Stimulated activated CD8-positive, alpha-beta memory T cell treated with anti-CD3 and anti-CD28 coated beads, Interleukin-12 subunit alpha, Interleukin-12 subunit beta, amount 100 ng/mL, for 24 hours (primary cell): Measurements from ENCODE around the gene SLC25A42.
"Not testable (repeated sequence)": the region's sequence is repeated elsewhere in the genome, so short reads cannot be mapped to it uniquely, and the experiment has no call there.

Experiments used
- DNase-seq: peaks from one replicate; pipeline ENCODE4 v3.0.0-alpha.2; 2020; ENCODE audit errors: extremely low read depth

Gene SLC25A42

DNA sequence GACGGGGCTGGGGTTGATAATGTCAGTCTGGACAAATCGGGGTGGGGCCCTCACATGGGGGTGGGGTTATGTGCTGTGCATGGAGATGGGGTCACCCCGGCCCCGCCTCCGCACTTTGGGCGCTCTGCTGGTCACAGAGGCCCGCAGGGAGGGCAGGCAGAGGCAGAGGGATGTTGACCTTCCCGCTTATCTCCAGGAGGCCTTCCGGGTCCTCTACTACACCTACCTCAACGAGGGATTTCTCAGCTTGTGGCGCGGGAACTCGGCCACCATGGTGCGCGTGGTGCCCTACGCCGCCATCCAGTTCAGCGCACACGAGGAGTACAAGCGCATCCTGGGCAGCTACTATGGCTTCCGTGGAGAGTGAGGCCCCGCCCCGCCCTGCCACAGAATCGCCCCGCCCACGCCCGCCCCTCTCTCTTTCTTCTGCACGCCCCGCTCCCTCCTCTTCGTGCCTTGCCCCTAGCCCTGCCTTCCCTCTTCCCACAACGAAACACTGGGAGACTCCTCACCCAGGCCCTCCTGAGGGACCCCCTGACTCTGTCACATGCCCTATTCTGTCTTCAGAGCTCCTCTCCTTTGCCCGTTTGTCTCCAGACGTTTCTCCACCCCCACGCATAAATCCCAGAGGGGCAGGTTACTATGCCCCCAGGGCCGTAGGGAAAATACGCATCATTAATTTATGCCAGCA is 41.7 kb downstream of the SLC25A42 start:
- no peak for DNase-seq

DNA sequence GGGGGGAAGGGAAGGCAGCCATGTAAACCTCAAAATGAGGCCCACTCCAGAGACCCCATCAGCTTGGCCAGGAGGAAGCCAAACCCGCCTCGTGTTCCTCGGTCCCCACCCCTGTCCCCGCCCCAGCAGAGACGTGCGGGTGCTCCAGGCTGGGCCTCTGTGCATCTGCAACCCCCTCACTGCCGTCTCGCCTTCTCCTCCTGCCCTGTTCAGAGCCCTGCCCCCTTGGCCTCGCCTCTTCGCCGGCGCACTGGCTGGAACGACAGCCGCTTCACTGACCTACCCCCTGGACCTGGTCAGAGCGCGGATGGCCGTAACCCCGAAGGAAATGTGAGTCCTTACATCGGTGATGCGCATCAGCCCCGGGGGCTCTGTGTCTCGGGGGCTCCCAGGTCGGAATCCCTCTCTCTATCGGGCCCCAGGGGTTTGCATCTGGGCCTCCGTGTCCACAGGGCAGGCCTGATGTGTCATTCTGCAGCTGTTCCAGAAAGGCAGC is 42.3 kb downstream of the SLC25A42 start:
- DNase-seq: no peak

DNA sequence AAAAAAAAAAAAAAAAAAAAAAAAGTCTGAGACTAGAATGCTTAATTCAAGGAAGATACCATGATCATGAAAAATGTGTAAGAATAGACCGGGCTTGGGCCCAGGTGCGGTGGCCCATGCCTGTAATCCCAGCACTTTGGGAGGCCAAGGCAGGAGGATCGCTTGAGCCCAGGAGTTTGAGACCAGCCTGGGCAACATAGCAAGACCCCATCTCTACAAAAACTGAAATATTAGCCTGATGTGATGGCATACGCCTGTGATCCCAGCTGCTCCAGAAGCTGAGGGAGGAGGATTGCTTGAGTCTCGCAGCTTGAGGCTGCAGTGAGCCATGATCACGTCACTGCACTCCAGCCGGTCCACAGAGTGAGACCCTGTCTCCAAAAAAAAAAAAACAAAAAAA is 43.1 kb downstream of the SLC25A42 start:
- not testable (repeated sequence) for DNase-seq

DNA sequence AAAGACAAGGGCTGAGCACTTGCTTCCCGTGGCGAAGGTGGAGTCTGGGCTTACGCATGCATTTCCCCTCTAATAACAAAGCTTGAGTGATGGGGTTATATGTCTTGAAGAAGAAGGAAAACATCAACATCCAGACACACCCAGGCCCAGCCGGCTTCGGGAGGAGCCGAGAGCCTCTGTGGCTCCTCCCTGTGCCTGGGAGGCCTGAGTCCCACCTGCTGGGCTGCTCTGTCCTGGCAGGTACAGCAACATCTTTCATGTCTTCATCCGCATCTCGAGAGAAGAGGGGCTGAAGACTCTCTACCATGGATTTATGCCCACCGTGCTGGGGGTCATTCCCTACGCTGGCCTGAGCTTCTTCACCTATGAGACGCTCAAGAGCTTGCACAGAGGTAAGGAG is 43.9 kb downstream of the SLC25A42 start:
- DNase-seq: no peak

DNA sequence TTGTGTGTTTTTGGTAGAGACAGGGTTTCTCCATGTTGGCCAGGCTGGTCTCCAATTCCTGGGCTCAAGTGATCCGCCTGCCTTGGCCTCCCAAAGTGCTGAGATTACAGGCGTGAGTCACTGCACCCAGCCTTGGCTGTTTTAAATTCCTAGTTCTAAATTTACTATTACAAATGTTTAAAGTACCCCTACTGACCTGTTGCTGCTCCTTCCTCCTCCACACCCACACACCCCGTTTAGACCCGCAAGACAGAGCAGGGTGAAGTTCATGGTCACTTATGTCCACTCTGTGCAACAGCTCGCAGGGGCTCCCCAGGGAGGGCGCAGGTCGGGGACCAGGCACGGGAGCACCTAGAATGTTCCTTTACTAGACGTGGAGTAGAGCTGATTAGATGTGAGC is 45.8 kb downstream of the SLC25A42 start:
- DNase-seq: no peak

DNA sequence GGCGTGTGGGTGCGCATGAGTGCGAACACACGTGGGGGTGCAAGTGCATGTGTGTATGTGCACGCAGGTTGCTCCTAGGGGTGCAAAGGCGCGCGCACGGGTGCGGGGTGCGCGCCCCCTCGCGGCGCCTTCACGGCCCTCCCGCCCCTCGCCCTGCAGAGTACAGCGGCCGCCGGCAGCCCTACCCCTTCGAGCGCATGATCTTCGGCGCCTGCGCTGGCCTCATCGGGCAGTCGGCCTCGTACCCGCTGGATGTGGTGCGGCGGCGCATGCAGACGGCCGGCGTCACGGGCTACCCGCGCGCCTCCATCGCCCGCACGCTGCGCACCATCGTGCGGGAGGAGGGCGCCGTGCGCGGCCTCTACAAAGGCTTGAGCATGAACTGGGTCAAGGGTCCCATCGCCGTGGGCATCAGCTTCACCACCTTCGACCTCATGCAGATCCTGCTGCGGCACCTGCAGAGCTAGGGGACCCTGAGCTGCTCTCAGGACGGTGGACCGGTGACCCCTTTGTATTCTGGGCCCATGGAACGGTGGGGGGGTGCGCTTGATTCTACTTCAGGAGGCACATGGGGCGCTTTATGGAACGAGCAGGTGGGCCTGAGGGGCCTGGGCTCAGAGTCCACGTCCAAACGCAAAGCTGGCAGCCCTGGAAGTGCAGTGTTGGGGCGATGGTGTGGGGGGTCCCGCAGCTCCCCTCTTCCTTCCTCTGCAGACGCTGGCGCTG is 46.8 kb downstream of the SLC25A42 start:
- no peak for DNase-seq

DNA sequence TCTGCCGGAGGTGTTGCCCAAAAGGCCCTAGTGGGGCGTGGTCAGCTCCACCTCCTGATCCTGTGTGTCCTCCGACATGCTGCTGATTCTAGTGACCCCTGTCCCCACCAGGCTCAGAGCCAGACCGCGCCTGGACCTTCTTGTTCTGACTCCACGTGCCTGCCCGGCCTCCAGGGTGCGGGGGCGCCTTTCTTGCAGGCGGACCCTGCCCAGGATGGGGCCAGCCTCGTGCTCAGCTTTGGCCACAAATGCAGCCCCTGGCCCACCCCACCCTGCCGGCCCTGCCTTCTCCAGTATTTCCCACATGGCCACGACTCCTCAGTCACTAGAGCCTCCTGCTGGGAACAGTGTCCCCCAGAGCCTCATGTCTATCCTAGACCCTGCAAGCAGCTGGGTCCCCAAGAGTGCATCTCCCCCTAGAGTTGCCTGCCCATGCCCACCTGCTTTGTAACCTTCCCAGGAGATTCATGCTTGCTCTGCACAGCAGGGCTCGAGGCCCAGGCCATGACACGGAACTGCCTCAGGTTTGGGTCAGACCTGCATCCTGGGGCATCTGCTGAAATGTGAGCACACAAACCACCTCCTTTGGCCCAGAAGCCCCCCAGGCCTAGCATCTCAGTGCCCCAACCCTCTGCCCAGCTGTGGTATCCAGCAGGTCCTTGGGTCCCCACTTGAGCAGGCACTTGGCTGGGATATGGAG is 47.5 kb downstream of the SLC25A42 start:
- DNase-seq: no peak

DNA sequence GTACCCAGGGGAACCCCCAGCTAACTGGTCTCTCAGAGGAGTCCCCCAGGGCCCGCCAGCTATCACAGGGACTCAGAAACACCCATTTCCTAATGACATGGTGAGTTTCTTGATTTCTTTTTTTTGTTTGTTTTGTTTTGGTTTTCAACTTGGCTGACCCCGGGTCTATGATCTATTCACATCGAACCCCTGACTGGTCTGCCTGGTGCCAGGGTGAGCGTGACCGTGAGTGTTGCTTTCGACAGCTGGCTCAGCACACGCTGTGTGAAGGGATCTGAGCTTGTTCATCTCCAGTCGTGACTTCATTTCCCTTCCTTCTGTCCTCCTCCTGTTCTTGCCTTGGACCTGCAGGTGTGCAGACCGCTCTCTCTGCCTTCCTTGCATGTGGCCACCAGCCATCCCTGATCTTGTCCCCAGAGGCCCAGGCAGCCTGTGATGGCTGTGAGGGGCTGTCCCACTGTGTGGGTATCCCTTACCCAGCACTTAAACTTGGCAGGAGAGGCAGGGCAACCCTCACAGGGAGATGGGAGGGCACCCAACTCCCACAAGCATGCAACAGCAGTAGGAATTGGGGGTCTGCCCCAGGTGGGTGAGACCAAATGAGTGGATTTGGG is 48.3 kb downstream of the SLC25A42 start:
- DNase-seq: no peak

DNA sequence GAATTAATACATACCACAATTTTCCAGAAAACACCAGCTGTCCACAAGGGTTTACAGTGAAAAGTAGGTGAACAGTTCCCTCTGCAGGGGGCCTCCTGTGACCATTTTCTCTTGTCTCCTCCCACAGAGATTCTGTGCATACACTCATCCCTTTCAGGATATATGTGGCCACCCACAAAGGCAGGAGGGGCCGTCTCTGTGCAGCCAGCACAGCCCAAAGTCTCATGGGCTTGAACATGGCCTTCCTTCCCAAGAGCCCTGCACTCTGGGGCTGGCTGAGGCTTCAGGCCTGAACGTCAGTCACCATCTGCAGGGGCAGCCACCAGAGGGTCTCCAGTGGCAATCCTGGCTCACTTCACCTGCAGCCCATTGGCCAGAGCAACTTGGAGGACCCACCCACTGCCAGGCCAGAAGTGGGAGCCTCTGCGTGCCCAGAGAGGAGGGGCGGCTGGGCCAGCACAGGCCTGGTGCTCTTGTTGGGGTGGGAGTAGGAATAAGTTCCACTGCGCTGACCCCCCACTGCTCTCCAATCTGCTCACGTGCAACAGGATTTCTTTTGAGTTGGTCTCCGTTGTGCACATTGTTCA is 49.3 kb downstream of the SLC25A42 start:
- no peak for DNase-seq

DNA sequence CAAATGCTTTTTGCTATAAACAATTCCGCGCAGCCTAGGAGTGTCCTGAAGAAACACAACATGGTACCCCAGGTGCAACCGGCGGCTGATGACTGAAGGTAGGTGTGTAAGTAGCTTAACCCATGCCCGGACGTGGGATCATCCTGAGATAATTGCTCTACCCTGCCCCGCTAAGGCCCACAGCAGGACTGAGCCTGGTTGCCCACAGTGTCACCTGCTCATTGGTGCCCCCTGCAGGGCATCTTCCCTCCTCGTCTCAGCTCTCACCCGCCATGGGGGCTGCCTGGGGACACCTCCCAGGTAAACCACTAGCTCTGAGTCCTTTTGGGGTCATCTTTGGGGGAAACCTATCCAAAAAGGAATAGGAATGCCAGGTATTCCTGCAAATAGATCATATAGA is 52.2 kb downstream of the SLC25A42 start:
- DNase-seq: no peak

DNA sequence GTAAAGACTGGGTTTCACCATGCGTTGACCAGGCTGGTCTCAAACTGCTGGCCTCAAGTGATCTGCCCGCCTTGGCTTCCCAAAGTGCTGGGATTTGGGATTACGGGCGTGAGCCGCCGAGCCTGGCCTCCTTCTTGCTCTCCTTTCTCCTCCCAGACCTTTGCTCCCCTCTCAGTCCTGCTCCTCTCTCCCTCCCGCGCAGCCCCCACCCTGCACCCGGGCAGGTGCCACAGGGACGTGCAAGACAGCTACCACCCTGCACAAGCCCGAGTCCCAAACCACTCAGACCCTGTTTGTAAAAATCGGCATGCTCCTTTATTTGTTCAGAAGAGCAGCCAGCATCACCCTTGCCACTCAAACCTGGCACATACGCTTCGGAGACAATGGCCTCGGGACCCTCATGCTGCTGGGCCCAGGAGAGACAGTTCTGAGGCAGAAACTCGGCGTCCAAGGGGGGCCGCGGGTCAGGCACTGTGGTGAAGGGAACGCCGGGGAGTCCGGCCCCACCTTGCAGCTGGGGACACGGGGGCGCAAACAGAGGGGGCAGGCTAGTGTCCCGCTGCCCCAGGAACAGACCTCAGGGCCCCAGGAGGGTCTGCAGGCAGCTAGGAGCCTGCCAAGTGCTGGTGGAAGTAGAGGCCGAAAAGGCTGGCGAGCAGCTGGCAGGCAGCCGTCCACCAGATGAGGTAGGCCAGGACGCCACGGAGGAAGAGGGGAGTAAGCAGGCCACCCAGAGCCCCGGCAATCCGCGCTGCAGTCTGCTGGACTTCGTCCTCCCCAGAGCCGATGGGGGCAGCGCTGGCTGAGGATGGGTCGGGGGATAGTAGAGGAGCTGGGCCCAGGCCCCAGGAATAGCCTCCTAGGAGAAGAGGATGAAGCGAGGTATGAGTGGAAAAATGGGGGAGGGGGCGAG is 55.8 kb downstream of the SLC25A42 start:
- DNase-seq: no peak

DNA sequence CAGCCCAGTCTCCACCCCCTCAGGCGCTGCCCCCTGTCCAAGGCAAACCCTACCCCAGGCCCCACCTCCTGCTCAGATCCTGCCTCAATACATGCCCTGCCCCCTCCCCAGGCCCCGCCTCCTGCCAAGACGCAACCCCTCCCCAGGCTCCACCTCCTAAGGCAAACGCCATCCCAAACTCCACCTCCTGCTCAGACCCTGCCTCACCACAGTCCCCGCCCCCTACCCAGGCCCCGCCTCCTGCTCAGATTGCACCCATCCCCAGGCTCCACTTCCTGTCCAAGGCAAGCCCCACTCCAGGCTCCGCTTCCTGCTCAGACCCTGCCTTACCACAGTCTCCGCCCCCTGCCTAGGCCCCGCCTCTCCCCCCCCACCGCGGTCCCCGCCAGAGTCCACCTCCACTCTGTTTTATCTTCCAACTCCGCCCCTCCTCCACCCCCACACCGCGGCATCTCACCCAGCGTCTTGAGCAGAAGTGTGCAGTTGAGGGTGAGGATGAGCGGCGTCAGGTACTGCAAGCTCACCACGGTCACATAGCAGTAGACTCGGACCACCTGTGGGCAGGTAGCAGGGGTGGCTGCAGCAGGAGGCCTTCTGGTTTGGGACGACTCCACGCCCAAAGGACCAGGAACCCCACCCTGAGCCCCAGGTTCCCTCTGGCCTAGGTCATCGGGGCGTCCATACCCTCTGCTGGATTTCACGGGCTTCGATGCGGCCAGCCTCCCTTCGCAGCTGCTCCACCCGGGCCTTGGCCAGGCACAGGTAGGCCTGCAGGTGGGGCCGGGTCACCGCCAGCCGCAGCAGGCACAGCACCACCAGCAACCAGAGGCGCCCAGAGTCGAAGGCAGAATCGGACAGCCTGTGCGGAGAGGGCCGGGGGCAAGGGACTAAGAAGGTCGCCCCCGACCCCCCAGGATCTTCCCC is 56.8 kb downstream of the SLC25A42 start:
- no peak for DNase-seq

DNA sequence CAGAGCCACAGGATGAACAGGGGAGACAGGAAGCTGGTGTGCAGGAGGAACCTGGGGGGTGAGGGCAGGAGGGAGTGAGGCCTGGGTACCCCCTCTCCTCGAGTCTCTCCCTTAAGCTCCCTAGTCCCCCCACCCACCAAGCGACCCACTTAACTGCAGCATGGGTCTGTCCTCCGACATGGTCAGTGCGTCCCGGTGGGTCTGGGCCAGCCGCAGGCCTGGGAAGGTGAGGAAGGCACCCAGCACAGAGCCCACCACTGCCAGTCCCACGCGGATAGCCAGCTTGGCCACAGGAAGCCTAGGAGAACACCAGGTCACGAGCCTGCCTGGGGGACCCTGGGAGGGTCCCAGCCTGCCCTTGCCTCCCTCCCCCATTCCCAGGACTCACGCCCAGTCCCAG is 57.6 kb downstream of the SLC25A42 start:
- DNase-seq: no peak

DNA sequence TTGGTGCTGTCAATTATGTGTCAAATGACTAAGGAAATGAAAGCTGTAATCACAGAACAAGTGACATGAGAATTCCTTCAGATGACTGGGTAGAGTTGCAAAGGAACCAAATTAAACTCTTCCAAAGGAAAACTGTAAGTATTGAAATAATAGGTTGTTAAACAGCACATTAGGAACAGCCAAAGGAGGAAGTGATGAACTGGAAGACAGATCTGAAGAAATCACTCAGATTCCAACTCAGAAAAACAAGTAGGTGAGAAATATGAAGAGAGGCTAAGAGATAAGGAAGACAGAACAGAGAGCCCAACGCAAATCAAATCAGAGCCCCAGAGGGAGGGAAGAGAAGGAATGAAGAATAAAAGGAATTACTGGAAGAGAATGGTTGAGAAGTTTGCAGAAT is 59.1 kb downstream of the SLC25A42 start:
- DNase-seq: no peak

DNA sequence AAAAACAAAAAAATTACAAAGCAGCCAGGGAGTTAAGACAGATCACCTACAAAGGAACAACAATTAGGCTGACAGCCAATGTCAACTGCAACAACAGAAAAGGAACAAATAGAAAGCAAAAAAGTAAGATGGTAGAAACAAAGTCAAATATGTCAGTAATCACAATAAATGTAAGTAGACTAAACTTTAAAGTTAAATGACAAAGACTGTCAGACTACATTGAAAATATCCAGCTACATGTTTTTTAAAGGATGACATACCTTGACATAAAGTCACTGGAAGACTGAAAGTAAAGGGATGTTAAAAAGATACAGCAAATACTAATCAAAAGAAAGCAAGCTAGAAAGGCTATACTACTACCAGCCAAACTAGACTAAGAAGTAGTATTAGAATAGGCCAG is 59.6 kb downstream of the SLC25A42 start:
- DNase-seq: no peak

DNA sequence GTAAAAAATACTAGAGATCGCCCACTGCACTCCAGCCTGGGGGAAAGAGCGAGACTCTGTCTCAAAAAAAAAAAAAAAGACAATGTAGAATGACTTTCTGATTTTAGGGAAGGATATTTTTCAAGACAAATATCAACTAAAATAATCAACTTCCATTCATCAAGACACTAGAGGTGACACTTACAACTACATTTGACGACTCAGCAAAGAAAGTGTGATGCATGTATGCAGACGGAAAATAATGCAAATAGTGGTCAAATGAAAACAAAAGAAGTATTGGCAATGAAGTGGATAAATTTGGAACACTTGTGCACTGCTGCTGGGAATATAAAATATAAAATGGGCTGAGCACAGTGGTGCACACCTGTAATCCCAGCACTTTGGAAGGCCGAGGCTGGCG is 62.3 kb downstream of the SLC25A42 start:
- no peak for DNase-seq

DNA sequence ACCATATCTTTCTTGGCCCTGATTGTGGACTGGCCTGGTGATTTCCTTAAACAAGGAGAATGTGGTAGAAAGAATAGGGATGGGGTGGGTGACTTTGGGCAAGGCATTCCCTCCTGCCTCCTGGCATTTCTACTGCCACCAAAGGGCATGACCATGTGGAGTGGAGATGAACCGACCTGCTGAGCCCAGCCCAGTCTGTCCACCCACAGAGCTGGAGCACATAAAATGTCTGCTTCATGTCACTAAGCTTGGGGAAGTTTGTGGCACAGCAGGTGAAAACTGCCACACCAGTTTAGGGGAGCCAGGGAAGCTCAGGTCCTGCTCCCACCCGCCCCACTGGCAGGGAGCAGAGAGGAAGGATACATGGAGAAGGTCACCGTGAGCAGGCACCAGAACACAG is 68.2 kb downstream of the SLC25A42 start:
- no peak for DNase-seq

DNA sequence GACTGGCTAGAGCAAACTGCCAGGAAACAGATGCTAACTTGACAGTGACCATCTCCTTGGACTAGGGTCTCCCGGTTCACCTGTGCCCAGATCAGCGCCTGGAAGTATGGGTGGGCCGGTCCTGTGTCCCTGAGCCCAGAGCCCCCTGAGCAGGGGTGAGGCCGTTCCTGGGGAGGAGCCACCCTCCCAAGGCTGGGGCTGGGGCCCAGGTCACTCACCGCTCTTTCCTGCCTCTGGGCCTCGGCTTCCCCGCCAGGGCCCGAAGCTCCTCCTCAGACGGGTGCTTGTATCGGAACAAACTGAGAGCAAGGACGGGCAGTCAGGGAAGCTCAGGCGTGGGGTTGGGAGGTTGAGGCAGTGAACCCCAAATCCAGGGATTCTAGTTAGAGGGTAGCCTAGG is 69.1 kb downstream of the SLC25A42 start:
- DNase-seq: no peak

DNA sequence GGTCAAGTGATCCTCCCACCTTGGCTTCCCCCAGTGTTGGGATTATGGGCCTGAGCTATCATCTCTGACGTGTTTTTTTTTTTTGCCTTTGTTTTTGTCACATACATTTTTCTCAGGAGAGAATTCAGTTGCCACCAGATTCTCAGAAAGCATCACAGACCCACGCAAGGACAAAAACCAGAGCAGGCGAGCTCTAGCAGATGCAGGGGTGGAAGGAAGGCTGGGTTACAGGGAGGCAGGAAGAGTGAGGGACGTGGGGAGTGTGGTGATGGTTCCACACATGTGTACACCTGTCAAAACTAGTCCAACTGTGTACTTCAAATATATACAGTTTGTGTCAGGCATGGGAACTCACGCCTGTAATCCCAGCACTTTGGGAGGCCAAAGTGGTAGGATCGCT is 70.2 kb downstream of the SLC25A42 start:
- no peak for DNase-seq

DNA sequence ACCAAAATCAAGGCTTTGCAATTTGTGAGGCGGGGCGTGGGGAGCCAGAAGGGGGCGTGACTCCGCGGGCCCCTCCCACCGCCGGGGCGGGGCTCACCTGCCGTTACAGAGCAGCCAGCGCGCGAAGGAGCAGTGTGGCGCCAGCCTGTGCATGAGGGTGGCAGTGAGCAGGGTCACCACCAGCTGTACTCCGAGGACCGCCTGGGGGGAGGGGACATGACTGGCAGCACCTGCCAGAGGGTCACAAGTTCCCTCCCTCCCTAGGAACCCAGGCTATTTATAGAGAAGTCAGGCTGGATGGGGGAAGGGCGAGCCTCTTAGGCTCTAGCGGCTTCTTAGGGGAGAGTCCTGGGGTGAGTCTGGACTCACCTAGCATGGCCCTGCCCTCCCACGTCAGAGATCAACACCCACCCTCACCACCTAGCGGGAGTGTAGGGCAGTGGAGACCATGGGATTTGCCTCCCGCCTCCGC is 70.9 kb downstream of the SLC25A42 start:
- DNase-seq: no peak
